ENCODE data around the gene SBK2.

DNA sequence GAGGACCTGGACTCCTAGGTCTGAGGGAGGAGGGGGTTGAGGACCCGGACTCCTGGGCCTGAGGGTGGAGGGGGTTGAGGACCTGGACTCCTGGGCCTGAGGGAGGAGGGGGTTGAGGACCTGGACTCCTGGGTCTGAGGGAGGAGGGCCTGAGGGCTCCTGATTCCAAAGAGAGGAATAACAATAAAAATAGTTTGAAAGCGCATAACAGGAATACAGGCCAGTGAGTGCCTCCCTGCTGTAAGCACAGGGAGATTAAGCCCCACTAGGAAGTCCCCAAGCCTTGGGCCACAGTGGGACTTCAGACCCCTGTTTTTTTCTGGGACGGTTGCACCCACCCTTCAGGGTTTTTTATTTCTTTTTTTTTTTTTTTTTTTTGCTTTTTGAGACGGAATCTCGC lies 1.2 kb upstream of the SBK2 start:
- TF ChIP-seq NFRKB (IDR thresholded peaks at IDR 0.05) (no peak), ZNF384 (IDR thresholded peaks at IDR 0.05) (no peak)
